Articular chondrocyte of knee joint (primary cell): ENCODE results near the gene TCEAL7. TPM values are rescaled to one million over a fixed set of nuclear protein-coding genes. Genes with fewer than 3 reads are reported as not detected.

Experiments
- small RNA-seq: library from RNA; depleted of rRNA; stranded (forward); fragments of <200 nt; gene quantifications from one replicate; pipeline ENCODE3, GENCODE V24; 2012
- total RNA-seq: library from RNA; depleted of rRNA; stranded (reverse); fragments of >200 nt; gene quantifications from 2 replicates; pipeline ENCODE4 v1.2.3, GENCODE V29; 2012

The TCEAL7 gene, protein sequence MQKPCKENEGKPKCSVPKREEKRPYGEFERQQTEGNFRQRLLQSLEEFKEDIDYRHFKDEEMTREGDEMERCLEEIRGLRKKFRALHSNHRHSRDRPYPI
- total RNA-seq = 11.8 and 31.9 TPM in 2 replicates

DNA sequence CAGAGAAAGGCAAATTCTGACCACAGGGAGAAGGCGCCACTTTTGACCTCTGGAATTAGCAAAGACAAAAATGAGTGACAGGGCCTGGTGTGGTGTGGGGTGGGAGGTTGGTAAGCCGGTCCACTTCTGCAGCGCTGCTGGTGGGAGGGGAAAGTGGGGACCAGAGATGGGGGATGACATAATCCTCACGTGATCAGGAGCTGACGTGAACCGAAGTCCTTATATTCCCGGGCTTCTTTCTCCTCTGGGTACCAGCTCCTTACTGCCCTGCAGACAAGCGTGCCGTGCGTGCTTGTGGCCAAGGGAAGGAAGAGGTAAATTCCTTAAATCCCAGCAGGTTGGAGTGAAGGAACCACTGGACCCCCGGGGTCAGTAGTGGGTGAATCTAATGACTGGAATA is at the start of gene TCEAL7:
Gene TCEAL7 (plus strand): TSS at position 249 of the 400 bp plus-strand sequence. CDS start 1,165 bp downstream, outside the sequence.

DNA sequence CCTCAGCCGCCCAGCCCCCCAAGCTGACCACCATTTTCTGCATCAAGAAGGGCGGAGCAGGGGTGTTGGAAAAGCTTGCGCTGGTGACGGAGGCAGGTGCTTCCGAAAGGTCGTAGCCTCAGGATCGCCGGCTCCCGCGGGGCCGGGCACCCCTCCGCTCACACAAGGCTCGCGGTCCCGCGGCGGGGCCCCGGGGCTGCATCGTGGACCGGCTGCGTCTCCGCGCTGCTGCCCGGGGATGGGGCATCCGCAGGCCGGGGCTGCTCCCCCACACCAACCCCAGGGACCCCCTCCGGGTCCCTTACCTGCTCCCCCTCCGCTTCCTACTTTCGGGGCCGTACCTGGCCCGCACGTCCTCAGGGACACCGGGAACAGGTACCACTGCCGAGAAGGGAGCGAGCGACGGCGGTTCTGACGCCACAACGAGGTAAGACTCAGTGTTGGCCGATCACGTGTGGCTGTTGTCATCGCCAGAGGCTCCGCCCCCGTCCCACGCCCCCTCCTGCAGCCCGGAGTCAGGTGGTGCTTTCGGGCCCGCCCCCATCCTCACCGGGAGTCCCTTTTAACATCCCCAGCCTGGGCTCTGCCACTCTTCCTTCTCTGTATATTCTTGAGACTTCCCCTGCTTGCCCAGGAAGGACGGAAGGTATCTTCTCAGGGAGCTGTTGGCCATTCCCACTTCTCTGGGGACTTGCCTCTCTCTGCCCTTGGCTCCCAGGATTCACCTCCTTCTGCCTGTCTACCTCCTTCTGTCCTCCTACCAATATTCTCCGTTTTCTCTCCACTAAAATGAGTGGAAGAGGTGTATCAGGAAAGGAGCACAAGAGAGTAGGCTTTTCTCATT is 19.3 kb upstream of the TCEAL7 start, which contains the start of gene BEX2:
Gene BEX2 (minus strand): TSS at position 436 of the 844 bp plus-strand sequence. CDS start 1,014 bp downstream, outside the sequence.

DNA sequence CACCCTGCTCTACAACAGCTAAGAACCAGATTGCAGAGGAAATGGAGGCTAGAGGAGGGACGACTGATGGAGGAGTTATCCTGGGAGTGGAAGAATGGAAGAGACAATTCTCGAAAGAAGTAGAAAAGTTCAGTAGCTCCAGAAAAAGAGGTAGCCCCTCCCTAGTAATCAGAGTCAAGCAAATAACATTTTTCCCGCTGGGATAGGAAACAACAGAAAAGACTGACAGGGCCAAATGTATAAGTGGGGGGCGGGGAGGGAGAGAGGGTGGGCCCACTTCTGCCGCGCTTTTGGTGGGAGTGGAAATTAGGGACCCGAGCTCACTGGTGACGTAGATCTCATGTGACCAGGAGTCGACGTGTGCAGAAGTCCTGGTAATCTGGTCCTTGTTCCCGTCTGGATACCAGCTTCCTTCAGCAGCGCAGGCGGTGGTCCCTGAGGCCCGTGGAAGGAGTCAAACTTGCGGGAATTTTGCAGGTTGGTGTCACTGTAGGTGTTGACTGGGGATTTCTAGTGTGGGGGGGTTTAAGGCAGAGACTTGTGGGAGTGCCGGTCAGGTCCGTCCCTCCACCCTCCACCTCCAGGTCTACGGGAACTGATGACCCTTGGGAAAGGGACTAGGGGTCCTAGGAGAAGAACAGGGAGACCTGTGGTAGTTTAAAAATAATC is 26.2 kb downstream of the TCEAL7 start, which contains the start of gene TCEAL9:
Gene TCEAL9 (plus strand): TSS at position 377 of the 669 bp plus-strand sequence. CDS start 1,179 bp downstream, outside the sequence.

DNA sequence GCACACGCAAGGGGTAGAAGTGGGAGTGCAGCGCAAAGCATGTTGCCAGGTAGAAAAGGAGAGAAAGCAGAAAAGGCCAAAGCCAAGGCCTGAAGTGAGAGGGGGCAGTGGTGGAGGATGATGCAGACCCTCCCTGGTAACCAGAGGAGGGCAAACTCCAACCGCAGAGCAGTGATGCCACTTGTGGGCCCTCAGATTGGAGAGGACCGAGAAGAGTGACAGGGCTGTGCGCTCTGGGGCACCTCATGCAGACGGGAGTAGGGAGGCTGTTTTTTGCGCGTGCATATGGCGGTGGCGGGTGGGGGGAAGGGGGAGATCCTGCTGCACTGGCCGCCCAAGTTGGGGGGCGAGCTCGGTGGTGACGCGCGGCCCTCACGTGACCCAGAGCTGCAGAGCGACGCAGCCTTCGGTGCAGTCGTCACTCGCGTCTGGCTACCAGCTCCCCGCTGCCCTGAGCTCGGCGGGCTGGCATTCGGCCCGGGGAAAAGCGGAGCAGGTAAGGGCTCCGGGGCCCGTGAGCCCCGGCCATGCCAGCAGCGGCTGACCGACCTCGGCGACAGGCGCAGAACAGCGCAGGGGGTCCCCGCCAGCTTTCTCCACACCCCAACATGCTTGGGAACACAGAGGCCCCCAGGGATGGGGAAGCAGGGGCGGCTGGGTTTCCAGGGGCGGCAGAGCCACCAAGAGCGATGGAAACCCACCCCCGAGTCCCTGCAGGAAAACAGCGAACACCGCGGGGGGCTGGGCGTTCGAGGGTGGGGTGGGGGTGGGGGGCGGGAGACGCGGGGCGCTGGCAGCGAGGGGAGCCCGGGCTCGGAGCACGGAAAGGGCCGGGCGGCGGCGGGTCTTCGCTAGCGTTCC is 46.3 kb downstream of the TCEAL7 start, which contains the start of gene BEX3:
Gene BEX3 (plus strand): TSS at position 421 of the 861 bp plus-strand sequence. CDS start 984 bp downstream, outside the sequence.

Small RNAs within 50 kb of the gene (small RNA-seq; reads per million reads assigned to genes)
- not detected for gene Z92846.1

Other genes starting within 250 kb of the TCEAL7 start
- 0.26 TPM in 1 of 2 replicates, not detected in the other for gene NXF3, start 237.1 kb upstream of the TCEAL7 start, total RNA-seq
- 25.6 and 31.1 TPM in 2 replicates for gene BEX4, start 115.1 kb upstream of the TCEAL7 start, total RNA-seq
- gene TCEAL8, start 75.1 kb upstream of the TCEAL7 start, total RNA-seq = 152 and 168 TPM in 2 replicates
- gene TCEAL5, start 53.5 kb upstream of the TCEAL7 start, total RNA-seq = not detected in 2 replicates
- gene BEX2, start 19.2 kb upstream of the TCEAL7 start, total RNA-seq = 0.91 and 2.7 TPM in 2 replicates
- gene TCEAL9, start 26.3 kb downstream of the TCEAL7 start, total RNA-seq = 166 and 184 TPM in 2 replicates
- gene BEX3, start 46.3 kb downstream of the TCEAL7 start, total RNA-seq = 181 and 207 TPM in 2 replicates
- gene RAB40A, start 189.2 kb downstream of the TCEAL7 start, total RNA-seq = 0.22 and 0.39 TPM in 2 replicates